ENCODE data around the gene SEMA6C.
"Not testable (repeated sequence)": the region's sequence is repeated elsewhere in the genome, so short reads cannot be mapped to it uniquely, and the experiment has no call there.

Gene SEMA6C

GRCh38 chr1:151106894-151107293 lies 39.5 kb downstream of the SEMA6C start:
- no peak overlapping the region for H3K4me2 ChIP-seq (ENCODE audit: low read depth, low read length, poor library complexity, severe bottlenecking)

GRCh38 chr1:151104630-151105029 lies 41.8 kb downstream of the SEMA6C start:
- Histone ChIP-seq H3K36me3 (ENCODE audit: insufficient read depth, low read length) (no peaks in the 10 kb centered on the region), H3K9me2 (replicated peaks; ENCODE audit: low read depth, low read length) (no peaks in the 10 kb centered on the region), H3K9me3 (ENCODE audit: insufficient read depth, low read depth, low read length) (no peaks in the 10 kb centered on the region), H2AFZ (ENCODE audit: low read length) (no peak overlapping the region), H3K4me3 (ENCODE audit: low read length, poor library complexity, severe bottlenecking) (no peak overlapping the region), H3K4me1 (ENCODE audit: insufficient read depth, low read length, poor library complexity, severe bottlenecking) (no peaks in the 10 kb centered on the region), H3K79me2 (ENCODE audit: insufficient read depth, low read length) (no peaks in the 10 kb centered on the region), H3K4me2 (ENCODE audit: low read depth, low read length, poor library complexity, severe bottlenecking) (no peak overlapping the region), H3K27me3 (ENCODE audit: insufficient read depth, low read length, poor library complexity, severe bottlenecking) (no peaks in the 10 kb centered on the region), H3K9ac (ENCODE audit: low read depth, low read length, poor library complexity, severe bottlenecking) (no peak overlapping the region), H4K20me1 (ENCODE audit: insufficient read depth, low read length, poor library complexity, severe bottlenecking) (no peaks in the 10 kb centered on the region), H3F3A (ENCODE audit: low read depth) (no peaks in the 10 kb centered on the region)
- TF ChIP-seq CTCF (conservative IDR thresholded peaks at IDR 0.05; ENCODE audit: low read length) (no peak), EZH2phosphoT487 (IDR thresholded peaks at IDR 0.05; ENCODE audit: borderline replicate concordance) (no peak)

More at GRCh38 chr1:151106894-151107293, 39.5 kb downstream of the SEMA6C start:
- Histone ChIP-seq H3K4me3 (ENCODE audit: low read length, poor library complexity, severe bottlenecking) (no peak overlapping the region), H3F3A (ENCODE audit: low read depth) (no peaks in the 10 kb centered on the region), H3K4me1 (ENCODE audit: insufficient read depth, low read length, poor library complexity, severe bottlenecking) (no peaks in the 10 kb centered on the region), H3K9me2 (replicated peaks; ENCODE audit: low read depth, low read length) (no peaks in the 10 kb centered on the region), H3K9ac (ENCODE audit: low read depth, low read length, poor library complexity, severe bottlenecking) (no peak overlapping the region), H2AFZ (ENCODE audit: low read length) (no peak overlapping the region), H3K9me3 (ENCODE audit: insufficient read depth, low read depth, low read length) (no peaks in the 10 kb centered on the region), H4K20me1 (ENCODE audit: insufficient read depth, low read length, poor library complexity, severe bottlenecking) (no peaks in the 10 kb centered on the region), H3K27me3 (ENCODE audit: insufficient read depth, low read length, poor library complexity, severe bottlenecking) (no peaks in the 10 kb centered on the region), H3K79me2 (ENCODE audit: insufficient read depth, low read length) (no peaks in the 10 kb centered on the region), H3K36me3 (ENCODE audit: insufficient read depth, low read length) (no peaks in the 10 kb centered on the region)
- no peak for TF ChIP-seq EZH2phosphoT487 (IDR thresholded peaks at IDR 0.05; ENCODE audit: borderline replicate concordance)
- TF ChIP-seq CTCF (conservative IDR thresholded peaks at IDR 0.05; ENCODE audit: low read length), result no peak

- no peak overlapping the region for H3K4me3 ChIP-seq (ENCODE audit: low read length, poor library complexity, severe bottlenecking)
- no peak overlapping the region for H2AFZ ChIP-seq (ENCODE audit: low read length)
- H3K36me3 ChIP-seq (ENCODE audit: insufficient read depth, low read length), result no peaks in the 10 kb centered on the region
- no peak overlapping the region for H3K9ac ChIP-seq (ENCODE audit: low read depth, low read length, poor library complexity, severe bottlenecking)
- H3K79me2 ChIP-seq (ENCODE audit: insufficient read depth, low read length), result no peaks in the 10 kb centered on the region
- no peak overlapping the region for H3K4me2 ChIP-seq (ENCODE audit: low read depth, low read length, poor library complexity, severe bottlenecking)
- 0 out of 2 replicates have a peak, but pooled peaks cover 1% of the 10 kb centered on the region for H3F3A ChIP-seq (ENCODE audit: low read depth)
- H3K27me3 ChIP-seq (ENCODE audit: insufficient read depth, low read length, poor library complexity, severe bottlenecking), result no peaks in the 10 kb centered on the region
- no peaks in the 10 kb centered on the region for H4K20me1 ChIP-seq (ENCODE audit: insufficient read depth, low read length, poor library complexity, severe bottlenecking)
- TF ChIP-seq CTCF (conservative IDR thresholded peaks at IDR 0.05; ENCODE audit: low read length) (no peak), EZH2phosphoT487 (IDR thresholded peaks at IDR 0.05; ENCODE audit: borderline replicate concordance) (no peak)
- H3K4me1 ChIP-seq (ENCODE audit: insufficient read depth, low read length, poor library complexity, severe bottlenecking), result no peaks in the 10 kb centered on the region
- H3K9me2 ChIP-seq (replicated peaks; ENCODE audit: low read depth, low read length), result no peaks in the 10 kb centered on the region
- no peaks in the 10 kb centered on the region for H3K9me3 ChIP-seq (ENCODE audit: insufficient read depth, low read depth, low read length)
Measured at GRCh38 chr1:151098126-151098525, 48.3 kb downstream of the SEMA6C start.

GRCh38 chr1:151097426-151097825 lies 49.0 kb downstream of the SEMA6C start:
- H3K27me3 ChIP-seq (ENCODE audit: insufficient read depth, low read length, poor library complexity, severe bottlenecking); H3K9me3 ChIP-seq (ENCODE audit: insufficient read depth, low read depth, low read length); H2AFZ ChIP-seq (ENCODE audit: low read length); H3K36me3 ChIP-seq (ENCODE audit: insufficient read depth, low read length); H3F3A ChIP-seq (ENCODE audit: low read depth); H3K9me2 ChIP-seq (replicated peaks; ENCODE audit: low read depth, low read length); H4K20me1 ChIP-seq (ENCODE audit: insufficient read depth, low read length, poor library complexity, severe bottlenecking); H3K4me3 ChIP-seq (ENCODE audit: low read length, poor library complexity, severe bottlenecking); H3K4me1 ChIP-seq (ENCODE audit: insufficient read depth, low read length, poor library complexity, severe bottlenecking); H3K9ac ChIP-seq (ENCODE audit: low read depth, low read length, poor library complexity, severe bottlenecking); H3K79me2 ChIP-seq (ENCODE audit: insufficient read depth, low read length); H3K4me2 ChIP-seq (ENCODE audit: low read depth, low read length, poor library complexity, severe bottlenecking): not testable (repeated sequence)

Measured in Loucy (cell line).